A549 (cell line): Measurements from ENCODE around the gene OR13D1.

Experiments used
- RNF2 ChIP-seq: fragments of 200-600 bp; sonication (generic); IDR thresholded peaks from 2 replicates; pipeline ENCODE4 v1.6.1; 2016; ENCODE audit warnings: low read depth, mild to moderate bottlenecking, antibody characterized with exemption, moderate library complexity, borderline replicate concordance
- TF ChIP-seq, protein P1 (sequence below): fragments of 450-650 bp; IDR thresholded peaks from 2 replicates; pipeline ENCODE4 v1.6.1; 2014; ENCODE audit warnings: antibody characterized with exemption
- TF ChIP-seq, protein P2 (sequence below): fragments of >200 bp; sonication (Bioruptor Twin); formaldehyde crosslinking; IDR thresholded peaks from 3 replicates; pipeline ENCODE4 v1.5.1; 2016
- TF ChIP-seq, protein P3 (sequence below): IDR thresholded peaks from 2 replicates; pipeline ENCODE4 v1.6.1; 2012

DNA sequence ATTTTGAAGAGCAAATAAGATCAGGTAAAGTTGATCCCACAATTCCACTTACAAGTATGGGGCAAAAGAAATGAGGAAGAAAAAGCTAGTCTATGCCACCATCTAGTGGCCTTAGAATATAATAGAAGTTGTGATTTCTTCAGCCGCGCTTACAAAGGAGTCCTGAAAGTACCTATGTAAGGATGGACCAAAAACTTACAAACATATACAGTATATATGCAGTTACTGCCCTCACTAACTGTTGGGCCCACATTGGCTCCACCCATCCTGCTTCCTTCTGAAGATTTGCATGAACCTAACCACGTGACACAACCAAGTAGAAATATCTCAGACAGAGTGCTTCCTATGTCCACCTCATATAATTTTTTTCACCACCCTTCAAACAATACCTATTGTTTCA is 11.7 kb upstream of the OR13D1 start:
- TF ChIP-seq, protein P1, sequence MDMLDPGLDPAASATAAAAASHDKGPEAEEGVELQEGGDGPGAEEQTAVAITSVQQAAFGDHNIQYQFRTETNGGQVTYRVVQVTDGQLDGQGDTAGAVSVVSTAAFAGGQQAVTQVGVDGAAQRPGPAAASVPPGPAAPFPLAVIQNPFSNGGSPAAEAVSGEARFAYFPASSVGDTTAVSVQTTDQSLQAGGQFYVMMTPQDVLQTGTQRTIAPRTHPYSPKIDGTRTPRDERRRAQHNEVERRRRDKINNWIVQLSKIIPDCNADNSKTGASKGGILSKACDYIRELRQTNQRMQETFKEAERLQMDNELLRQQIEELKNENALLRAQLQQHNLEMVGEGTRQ = peak; percentile 28; the same call in 1 of the 2 replicates
- TF ChIP-seq, protein P2, sequence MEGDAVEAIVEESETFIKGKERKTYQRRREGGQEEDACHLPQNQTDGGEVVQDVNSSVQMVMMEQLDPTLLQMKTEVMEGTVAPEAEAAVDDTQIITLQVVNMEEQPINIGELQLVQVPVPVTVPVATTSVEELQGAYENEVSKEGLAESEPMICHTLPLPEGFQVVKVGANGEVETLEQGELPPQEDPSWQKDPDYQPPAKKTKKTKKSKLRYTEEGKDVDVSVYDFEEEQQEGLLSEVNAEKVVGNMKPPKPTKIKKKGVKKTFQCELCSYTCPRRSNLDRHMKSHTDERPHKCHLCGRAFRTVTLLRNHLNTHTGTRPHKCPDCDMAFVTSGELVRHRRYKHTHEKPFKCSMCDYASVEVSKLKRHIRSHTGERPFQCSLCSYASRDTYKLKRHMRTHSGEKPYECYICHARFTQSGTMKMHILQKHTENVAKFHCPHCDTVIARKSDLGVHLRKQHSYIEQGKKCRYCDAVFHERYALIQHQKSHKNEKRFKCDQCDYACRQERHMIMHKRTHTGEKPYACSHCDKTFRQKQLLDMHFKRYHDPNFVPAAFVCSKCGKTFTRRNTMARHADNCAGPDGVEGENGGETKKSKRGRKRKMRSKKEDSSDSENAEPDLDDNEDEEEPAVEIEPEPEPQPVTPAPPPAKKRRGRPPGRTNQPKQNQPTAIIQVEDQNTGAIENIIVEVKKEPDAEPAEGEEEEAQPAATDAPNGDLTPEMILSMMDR = peak; percentile 72
- no peak for TF ChIP-seq RNF2
- TF ChIP-seq, protein P3, sequence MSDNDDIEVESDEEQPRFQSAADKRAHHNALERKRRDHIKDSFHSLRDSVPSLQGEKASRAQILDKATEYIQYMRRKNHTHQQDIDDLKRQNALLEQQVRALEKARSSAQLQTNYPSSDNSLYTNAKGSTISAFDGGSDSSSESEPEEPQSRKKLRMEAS = no peak
